Measurements from ENCODE around the gene TMEM132C.
A peak's percentile ranks its signal among the peaks of the same experiment; 100 is the strongest.

The TMEM132C gene

GRCh38 chr12:128619263-128619662, 352.3 kb downstream of the TMEM132C start:
- DNase-seq = no peak

GRCh38 chr12:128621304-128621703, 354.3 kb downstream of the TMEM132C start:
- no peak for DNase-seq

GRCh38 chr12:128623748-128624147, 356.8 kb downstream of the TMEM132C start:
- no peak for DNase-seq

- DNase-seq = no peak
Observed at GRCh38 chr12:128626808-128627320, 359.9 kb downstream of the TMEM132C start.

GRCh38 chr12:128627659-128628058, 360.7 kb downstream of the TMEM132C start:
- no peak for DNase-seq

- DNase-seq = no peak
Observed at GRCh38 chr12:128629979-128630378, 363.0 kb downstream of the TMEM132C start.

- no peak for DNase-seq
Observed at GRCh38 chr12:128637642-128638606, 371.0 kb downstream of the TMEM132C start.

- DNase-seq = no peak
Observed at GRCh38 chr12:128639089-128639488, 372.1 kb downstream of the TMEM132C start.

GRCh38 chr12:128643155-128643554, 376.2 kb downstream of the TMEM132C start:
- DNase-seq = no peak

GRCh38 chr12:128644664-128645296, 377.8 kb downstream of the TMEM132C start:
- peak; percentile 21 for DNase-seq

- DNase-seq = no peak
Observed at GRCh38 chr12:128649902-128650301, 382.9 kb downstream of the TMEM132C start.

- DNase-seq = no peak
Observed at GRCh38 chr12:128652136-128652751, 385.3 kb downstream of the TMEM132C start.

- no peak for DNase-seq
Observed at GRCh38 chr12:128654468-128654867, 387.5 kb downstream of the TMEM132C start.

GRCh38 chr12:128657378-128657777, 390.4 kb downstream of the TMEM132C start:
- DNase-seq = no peak

- DNase-seq = no peak
Observed at GRCh38 chr12:128660532-128661225, 393.7 kb downstream of the TMEM132C start.

GRCh38 chr12:128661226-128661569, 394.2 kb downstream of the TMEM132C start:
- no peak for DNase-seq

GRCh38 chr12:128662101-128662500, 395.1 kb downstream of the TMEM132C start:
- no peak for DNase-seq

- no peak for DNase-seq
Observed at GRCh38 chr12:128664501-128664900, 397.5 kb downstream of the TMEM132C start.

- no peak for DNase-seq
Observed at GRCh38 chr12:128667193-128667592, 400.2 kb downstream of the TMEM132C start.

GRCh38 chr12:128671528-128672042, 404.6 kb downstream of the TMEM132C start:
- DNase-seq = no peak

- DNase-seq = no peak
Observed at GRCh38 chr12:128672428-128672827, 405.5 kb downstream of the TMEM132C start.

GRCh38 chr12:128672893-128673292, 405.9 kb downstream of the TMEM132C start:
- DNase-seq = no peak

- DNase-seq = no peak
Observed at GRCh38 chr12:128675576-128675975, 408.6 kb downstream of the TMEM132C start.

Data from COR-L47 (cell line).